Fibroblast of pulmonary artery (primary cell): ENCODE measurements around the gene PTTG1IP2.

Experiments used
- DNase-seq: peaks from one replicate; pipeline ENCODE4 v3.0.0-alpha.2; 2010; ENCODE audit warnings: low read depth
- H3K4me3 ChIP-seq: replicated peaks from 2 replicates; pipeline ENCODE4 v1.5.1; 2011; ENCODE audit warnings: low read depth, mild to moderate bottlenecking, control low read depth, low read length, moderate library complexity
- CTCF ChIP-seq: IDR thresholded peaks from 2 replicates; pipeline ENCODE4 v1.5.1; 2011; ENCODE audit warnings: mild to moderate bottlenecking, control low read depth, low read length, inconsistent platforms; ENCODE audit errors: missing control alignments

The PTTG1IP2 gene

DNA sequence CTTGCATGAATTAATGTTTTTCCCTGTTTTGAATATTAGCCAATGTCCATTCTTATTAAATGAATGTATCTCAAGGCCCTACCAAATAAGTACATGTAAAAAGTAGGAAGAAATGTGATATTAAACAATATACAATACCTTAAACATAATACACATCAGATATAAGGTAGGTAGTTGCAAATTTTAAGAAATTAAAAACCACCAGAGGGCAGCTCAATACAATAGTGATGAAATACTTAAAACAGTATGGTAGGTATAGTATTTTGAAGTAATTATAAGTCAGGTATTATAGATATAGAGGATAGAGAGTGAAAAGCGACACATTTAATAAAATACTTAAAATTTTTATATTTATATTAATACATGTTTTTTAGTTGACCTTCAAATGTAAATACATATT is 83.1 kb downstream of the PTTG1IP2 start:
- no peak overlapping the region for H3K4me3 ChIP-seq
- TF ChIP-seq CTCF: peak; percentile 31
- DNase-seq: peak; percentile 61

- peak; percentile 48 for DNase-seq
- H3K4me3 ChIP-seq: no peak overlapping the region
- no peak for TF ChIP-seq CTCF
Measured at GRCh38 chr7:90560730-90561129, 91.3 kb downstream of the PTTG1IP2 start.
